HL-60/S4 treated with phorbol 12-myristate 13-acetate at 8.2 ng/mL for 4 days and 3 days (cell line): ENCODE results near the gene ZNFX1.
"Not testable (repeated sequence)": the region's sequence is repeated elsewhere in the genome, so short reads cannot be mapped to it uniquely, and the experiment has no call there.

ENCODE experiments used
- in situ Hi-C: fragments of 300-500 bp; cut with MboI; formaldehyde crosslinking; loops from 2 replicates; pipeline ENCODE4 v1.15.0; 2022; ENCODE audit warnings: low sequenced_read_pairs

Gene ZNFX1

GRCh38 chr20:49252556-49253350 lies 25.1 kb downstream of the ZNFX1 start:
- in situ Hi-C loops, result no loop called here

GRCh38 chr20:49248879-49249665 lies 28.8 kb downstream of the ZNFX1 start:
- in situ Hi-C loops, result no loop called here

GRCh38 chr20:49248301-49248700 lies 29.6 kb downstream of the ZNFX1 start:
- in situ Hi-C loops, result no loop called here

- in situ Hi-C loops, result no loop called here
Measured at GRCh38 chr20:49247792-49248191, 30.1 kb downstream of the ZNFX1 start.

GRCh38 chr20:49247169-49247723 lies 30.6 kb downstream of the ZNFX1 start:
- in situ Hi-C loops, result no loop called here

- in situ Hi-C loops, result no loop called here
Measured at GRCh38 chr20:49245921-49246740, 31.7 kb downstream of the ZNFX1 start.

GRCh38 chr20:49237531-49237930 lies 40.3 kb downstream of the ZNFX1 start:
- in situ Hi-C loops, result no loop called here

- in situ Hi-C loops, result no loop called here
Measured at GRCh38 chr20:49236301-49236700, 41.6 kb downstream of the ZNFX1 start.

GRCh38 chr20:49234831-49235230 lies 43.0 kb downstream of the ZNFX1 start:
- in situ Hi-C loops, result no loop called here

- in situ Hi-C loops, result no loop called here
Measured at GRCh38 chr20:49233226-49233625, 44.6 kb downstream of the ZNFX1 start.

- in situ Hi-C loops, result no loop called here
Measured at GRCh38 chr20:49231471-49231870, 46.4 kb downstream of the ZNFX1 start.

GRCh38 chr20:49230561-49231133 lies 47.2 kb downstream of the ZNFX1 start:
- in situ Hi-C loops, result no loop called here

GRCh38 chr20:49230021-49230420 lies 47.8 kb downstream of the ZNFX1 start:
- in situ Hi-C loops, result no loop called here

- in situ Hi-C loops, result no loop called here
Measured at GRCh38 chr20:49229381-49229780, 48.5 kb downstream of the ZNFX1 start.

GRCh38 chr20:49228676-49229075 lies 49.2 kb downstream of the ZNFX1 start:
- in situ Hi-C loops, result no loop called here

- in situ Hi-C loops, result no loop called here
Measured at GRCh38 chr20:49225896-49226295, 52.0 kb downstream of the ZNFX1 start.

GRCh38 chr20:49219924-49220831 lies 57.7 kb downstream of the ZNFX1 start:
- in situ Hi-C loops, result no loop called here

GRCh38 chr20:49219091-49219923 lies 58.5 kb downstream of the ZNFX1 start, which contains the start of gene DDX27:
Gene DDX27 (plus strand): TSS chr20:49219416. CDS start chr20:49219449, 33 bp downstream.
- in situ Hi-C loops, result no loop called here

GRCh38 chr20:49218739-49219090 lies 59.1 kb downstream of the ZNFX1 start:
- in situ Hi-C loops, result not testable (repeated sequence)
